Parathyroid adenoma (tissue), 2 donors: ENCODE data around the gene MAN1B1.

ENCODE experiments used
- H2AFZ ChIP-seq: fragments of 300-600 bp; sonication (generic); one replicate; pipeline ENCODE4 v1.7.0; 2017; ENCODE audit warnings: antibody characterized with exemption, mild to moderate bottlenecking
- H3K27ac ChIP-seq: fragments of 300-600 bp; sonication (generic); one replicate; pipeline ENCODE4 v1.7.0; 2017
- H3K27me3 ChIP-seq: fragments of 300-600 bp; sonication (generic); one replicate; pipeline ENCODE4 v1.7.0; 2017; ENCODE audit warnings: low read length; ENCODE audit not compliant: control insufficient read depth, insufficient read depth
- H3K36me3 ChIP-seq: fragments of 300-600 bp; sonication (generic); one replicate; pipeline ENCODE4 v1.7.0; 2017; ENCODE audit warnings: low read length; ENCODE audit not compliant: control insufficient read depth, insufficient read depth
- H3K4me1 ChIP-seq: fragments of 300-600 bp; sonication (generic); one replicate; pipeline ENCODE4 v1.7.0; 2017; ENCODE audit warnings: control low read depth
- H3K4me2 ChIP-seq: fragments of 300-600 bp; sonication (generic); one replicate; pipeline ENCODE4 v1.7.0; 2017; ENCODE audit warnings: low read length
- H3K4me3 ChIP-seq: fragments of 300-600 bp; sonication (generic); one replicate; pipeline ENCODE4 v1.7.0; 2017; ENCODE audit warnings: low read depth, low read length
- H3K79me2 ChIP-seq: fragments of 300-600 bp; sonication (generic); one replicate; pipeline ENCODE4 v1.7.0; 2017; ENCODE audit warnings: control low read depth
- H3K9ac ChIP-seq: fragments of 300-600 bp; sonication (generic); one replicate; pipeline ENCODE4 v1.7.0; 2017; ENCODE audit warnings: mild to moderate bottlenecking
- H3K9me3 ChIP-seq: fragments of 300-600 bp; sonication (generic); one replicate; pipeline ENCODE4 v1.7.0; 2017; ENCODE audit warnings: low read length; ENCODE audit not compliant: control insufficient read depth
- TF ChIP-seq, protein P1 (sequence below): fragments of 300-600 bp; sonication (generic); IDR thresholded peaks from one replicate; pipeline ENCODE4 v1.7.0; 2017; ENCODE audit warnings: antibody characterized with exemption, mild to moderate bottlenecking
- donor health status: primary hyperparathyroidism.

MAN1B1 gene

DNA sequence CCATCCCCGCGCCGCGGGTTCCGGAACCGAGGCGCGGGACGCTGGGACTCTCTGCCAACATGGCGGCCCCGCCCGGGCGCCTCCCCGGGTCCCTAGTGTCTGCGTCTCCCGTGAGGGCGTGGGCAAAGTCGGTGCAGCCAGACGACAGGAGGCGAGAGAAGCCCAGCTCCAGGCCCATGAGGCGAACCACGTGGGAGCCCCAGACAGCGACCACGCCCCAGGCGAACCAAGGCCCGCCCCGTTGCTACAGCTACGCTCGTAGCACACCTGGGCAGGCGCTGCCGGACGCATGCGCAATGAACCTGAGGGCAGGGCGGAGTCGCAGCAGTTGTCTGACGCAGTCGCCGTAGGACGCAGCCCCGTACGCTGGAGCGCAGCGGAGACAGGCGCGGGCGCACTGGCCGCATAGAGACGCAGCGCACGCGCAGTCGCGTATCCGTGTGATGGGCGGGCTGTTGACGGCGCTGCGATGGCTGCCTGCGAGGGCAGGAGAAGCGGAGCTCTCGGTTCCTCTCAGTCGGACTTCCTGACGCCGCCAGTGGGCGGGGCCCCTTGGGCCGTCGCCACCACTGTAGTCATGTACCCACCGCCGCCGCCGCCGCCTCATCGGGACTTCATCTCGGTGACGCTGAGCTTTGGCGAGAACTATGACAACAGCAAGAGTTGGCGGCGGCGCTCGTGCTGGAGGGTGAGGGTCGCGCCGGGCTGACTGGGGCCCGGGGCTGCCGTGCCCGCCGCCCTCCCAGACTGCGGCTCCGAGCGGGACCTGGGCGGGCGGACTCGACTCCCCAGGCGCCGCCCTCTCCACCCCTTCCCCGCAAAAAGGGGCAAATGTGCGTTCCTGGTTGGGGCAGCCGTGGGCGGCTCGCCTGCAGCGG lies at the start of gene MAN1B1:
Gene MAN1B1 (plus strand): TSS at position 455 of the 878 bp plus-strand sequence. CDS start 15 bp downstream, at position 470.
- H3K9ac ChIP-seq = peak within 1 kb of the TSS; percentile 55
- peak within 1 kb of the TSS; percentile 94 for H2AFZ ChIP-seq
- no peaks in the 10 kb centered on the region for H3K4me1 ChIP-seq
- TF ChIP-seq, protein P1, sequence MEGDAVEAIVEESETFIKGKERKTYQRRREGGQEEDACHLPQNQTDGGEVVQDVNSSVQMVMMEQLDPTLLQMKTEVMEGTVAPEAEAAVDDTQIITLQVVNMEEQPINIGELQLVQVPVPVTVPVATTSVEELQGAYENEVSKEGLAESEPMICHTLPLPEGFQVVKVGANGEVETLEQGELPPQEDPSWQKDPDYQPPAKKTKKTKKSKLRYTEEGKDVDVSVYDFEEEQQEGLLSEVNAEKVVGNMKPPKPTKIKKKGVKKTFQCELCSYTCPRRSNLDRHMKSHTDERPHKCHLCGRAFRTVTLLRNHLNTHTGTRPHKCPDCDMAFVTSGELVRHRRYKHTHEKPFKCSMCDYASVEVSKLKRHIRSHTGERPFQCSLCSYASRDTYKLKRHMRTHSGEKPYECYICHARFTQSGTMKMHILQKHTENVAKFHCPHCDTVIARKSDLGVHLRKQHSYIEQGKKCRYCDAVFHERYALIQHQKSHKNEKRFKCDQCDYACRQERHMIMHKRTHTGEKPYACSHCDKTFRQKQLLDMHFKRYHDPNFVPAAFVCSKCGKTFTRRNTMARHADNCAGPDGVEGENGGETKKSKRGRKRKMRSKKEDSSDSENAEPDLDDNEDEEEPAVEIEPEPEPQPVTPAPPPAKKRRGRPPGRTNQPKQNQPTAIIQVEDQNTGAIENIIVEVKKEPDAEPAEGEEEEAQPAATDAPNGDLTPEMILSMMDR = no peak
- H3K36me3 ChIP-seq = no peaks in the 10 kb centered on the region
- H3K79me2 ChIP-seq = no peaks in the 10 kb centered on the region
- H3K27me3 ChIP-seq = no peaks in the 10 kb centered on the region
- peak within 1 kb of the TSS; percentile 76 for H3K4me3 ChIP-seq
- peak within 1 kb of the TSS; percentile 89 for H3K27ac ChIP-seq
- peak within 1 kb of the TSS; percentile 95 for H3K4me2 ChIP-seq
- H3K9me3 ChIP-seq = no peaks in the 10 kb centered on the region

DNA sequence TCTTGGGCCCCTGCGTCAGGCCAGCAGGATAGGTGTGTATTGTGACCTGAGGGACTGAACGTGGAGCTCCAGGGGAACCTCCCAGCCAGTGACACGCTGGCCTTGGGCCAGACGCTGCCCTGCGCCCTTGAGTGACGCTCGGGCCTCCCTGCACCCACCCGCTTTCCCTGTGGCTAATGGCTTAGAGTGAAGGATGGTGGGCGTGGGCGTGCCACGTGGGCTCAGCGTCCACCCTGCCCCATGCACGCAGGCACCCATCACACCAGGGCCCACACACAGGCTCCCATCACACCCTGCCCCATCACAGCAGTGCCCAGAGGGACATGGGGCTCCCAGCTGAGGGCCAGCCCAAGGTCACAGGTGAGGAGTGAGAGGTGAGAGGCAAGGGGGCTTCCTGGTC lies 49.8 kb upstream of the MAN1B1 start:
- Histone ChIP-seq H2AFZ (no peak overlapping the region), H3K27me3 (no peaks in the 10 kb centered on the region), H3K4me3 (no peak overlapping the region), H3K4me1 (no peaks in the 10 kb centered on the region), H3K36me3 (no peaks in the 10 kb centered on the region), H3K27ac (no peak overlapping the region), H3K9me3 (no peaks in the 10 kb centered on the region), H3K79me2 (no peaks in the 10 kb centered on the region), H3K4me2 (no peak overlapping the region), H3K9ac (no peak overlapping the region)
- TF ChIP-seq, protein P1 = no peak

DNA sequence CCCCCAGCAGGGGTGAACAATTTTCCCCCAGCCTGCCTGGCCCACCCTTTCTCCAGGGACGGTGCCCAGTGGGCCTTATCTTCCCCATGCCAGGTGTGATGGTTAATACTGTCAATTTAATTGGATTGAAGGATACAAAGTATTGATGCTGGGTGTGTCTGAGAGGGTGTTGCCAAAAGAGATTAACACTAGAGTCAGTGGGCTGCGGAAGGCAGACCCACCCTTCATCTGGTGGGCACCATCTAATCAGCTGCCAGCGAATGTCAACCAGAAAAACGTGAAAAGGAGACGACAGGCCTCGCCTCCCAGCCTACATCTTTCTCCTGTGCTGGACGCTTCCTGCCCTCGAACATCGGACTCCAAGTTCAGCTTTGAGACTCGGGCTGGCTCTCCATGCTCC lies 49.3 kb upstream of the MAN1B1 start:
- H3K36me3 ChIP-seq = no peaks in the 10 kb centered on the region
- no peak overlapping the region for H3K27ac ChIP-seq
- no peak overlapping the region for H3K4me3 ChIP-seq
- TF ChIP-seq, protein P1 = no peak
- no peak overlapping the region for H3K9ac ChIP-seq
- no peaks in the 10 kb centered on the region for H3K79me2 ChIP-seq
- no peaks in the 10 kb centered on the region for H3K9me3 ChIP-seq
- H2AFZ ChIP-seq = no peak overlapping the region
- no peaks in the 10 kb centered on the region for H3K4me1 ChIP-seq
- H3K27me3 ChIP-seq = no peaks in the 10 kb centered on the region
- H3K4me2 ChIP-seq = no peak overlapping the region

DNA sequence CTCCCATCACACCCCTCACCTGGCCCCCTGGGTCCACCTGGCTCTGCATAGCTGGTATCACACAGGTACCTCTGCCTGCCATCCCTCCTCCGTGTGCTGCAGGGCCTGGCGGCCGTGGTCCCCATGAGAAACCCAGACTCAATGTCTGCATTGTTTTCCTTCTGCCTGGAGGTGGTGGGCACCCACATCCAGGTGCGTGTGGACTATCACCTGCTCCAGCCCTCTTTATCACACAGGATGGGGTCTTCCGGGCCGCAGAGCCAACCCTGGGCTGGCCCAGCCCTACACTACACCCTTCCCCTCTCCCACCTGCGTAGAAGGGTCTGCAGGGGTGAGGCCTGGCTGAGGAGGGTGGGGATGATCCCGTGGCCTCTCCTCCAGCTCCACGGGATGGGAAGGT lies 47.9 kb upstream of the MAN1B1 start:
- TF ChIP-seq, protein P1 = no peak
- H2AFZ ChIP-seq = no peak overlapping the region

More for the DNA sequence above, 47.9 kb upstream of the MAN1B1 start:
- no peaks in the 10 kb centered on the region for H3K4me1 ChIP-seq
- no peaks in the 10 kb centered on the region for H3K36me3 ChIP-seq
- H3K4me3 ChIP-seq = no peak overlapping the region
- no peak overlapping the region for H3K4me2 ChIP-seq
- no peaks in the 10 kb centered on the region for H3K9me3 ChIP-seq
- H3K27ac ChIP-seq = no peak overlapping the region
- no peaks in the 10 kb centered on the region for H3K79me2 ChIP-seq
- no peak overlapping the region for H3K9ac ChIP-seq
- H3K27me3 ChIP-seq = no peaks in the 10 kb centered on the region
